Measurements from ENCODE around the gene TPRG1L.

The TPRG1L gene

DNA sequence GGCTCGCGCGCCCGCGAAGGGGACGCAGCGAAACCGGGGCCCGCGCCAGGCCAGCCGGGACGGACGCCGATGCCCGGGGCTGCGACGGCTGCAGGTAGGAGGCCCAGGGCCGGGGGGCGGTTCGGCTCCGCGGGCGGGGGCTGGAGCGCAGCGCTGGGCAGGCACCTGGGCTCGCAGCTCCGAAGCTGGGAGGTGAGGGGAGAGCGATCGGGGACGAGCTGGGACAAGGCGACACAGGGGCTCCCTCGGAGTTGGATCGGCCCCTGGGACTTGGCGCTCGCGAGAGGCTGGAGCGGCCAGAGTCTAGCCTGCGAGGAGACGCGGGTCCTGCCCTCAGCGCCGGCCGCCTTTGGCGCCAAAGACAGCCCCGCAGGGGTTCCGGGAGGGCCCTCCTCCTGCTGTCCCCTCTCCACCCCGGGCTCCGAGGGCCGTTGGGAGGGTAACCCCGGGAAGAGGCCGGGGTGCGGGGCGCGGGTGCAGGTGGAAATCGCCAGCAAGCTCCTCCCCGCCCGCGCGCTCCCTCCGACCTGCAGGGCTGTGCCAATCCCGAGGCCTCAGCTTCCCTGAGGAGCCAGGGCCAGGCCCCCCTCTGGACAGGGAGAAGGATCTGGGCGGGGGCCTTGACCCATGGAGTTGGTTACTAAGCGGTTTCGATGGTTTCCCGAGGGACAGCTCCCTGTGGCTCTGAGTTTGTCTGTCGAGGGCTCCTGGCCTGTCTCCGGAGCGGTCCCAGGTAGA, 27.9 kb downstream of the TPRG1L start:
- TF ChIP-seq, protein P1, sequence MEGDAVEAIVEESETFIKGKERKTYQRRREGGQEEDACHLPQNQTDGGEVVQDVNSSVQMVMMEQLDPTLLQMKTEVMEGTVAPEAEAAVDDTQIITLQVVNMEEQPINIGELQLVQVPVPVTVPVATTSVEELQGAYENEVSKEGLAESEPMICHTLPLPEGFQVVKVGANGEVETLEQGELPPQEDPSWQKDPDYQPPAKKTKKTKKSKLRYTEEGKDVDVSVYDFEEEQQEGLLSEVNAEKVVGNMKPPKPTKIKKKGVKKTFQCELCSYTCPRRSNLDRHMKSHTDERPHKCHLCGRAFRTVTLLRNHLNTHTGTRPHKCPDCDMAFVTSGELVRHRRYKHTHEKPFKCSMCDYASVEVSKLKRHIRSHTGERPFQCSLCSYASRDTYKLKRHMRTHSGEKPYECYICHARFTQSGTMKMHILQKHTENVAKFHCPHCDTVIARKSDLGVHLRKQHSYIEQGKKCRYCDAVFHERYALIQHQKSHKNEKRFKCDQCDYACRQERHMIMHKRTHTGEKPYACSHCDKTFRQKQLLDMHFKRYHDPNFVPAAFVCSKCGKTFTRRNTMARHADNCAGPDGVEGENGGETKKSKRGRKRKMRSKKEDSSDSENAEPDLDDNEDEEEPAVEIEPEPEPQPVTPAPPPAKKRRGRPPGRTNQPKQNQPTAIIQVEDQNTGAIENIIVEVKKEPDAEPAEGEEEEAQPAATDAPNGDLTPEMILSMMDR (conservative IDR thresholded peaks at IDR 0.05; ENCODE audit: low read depth, low read length): no peak
- no peak for DNase-seq (ENCODE audit: low read depth)
- no peak overlapping the region for H3K4me3 ChIP-seq (ENCODE audit: low read length)

DNA sequence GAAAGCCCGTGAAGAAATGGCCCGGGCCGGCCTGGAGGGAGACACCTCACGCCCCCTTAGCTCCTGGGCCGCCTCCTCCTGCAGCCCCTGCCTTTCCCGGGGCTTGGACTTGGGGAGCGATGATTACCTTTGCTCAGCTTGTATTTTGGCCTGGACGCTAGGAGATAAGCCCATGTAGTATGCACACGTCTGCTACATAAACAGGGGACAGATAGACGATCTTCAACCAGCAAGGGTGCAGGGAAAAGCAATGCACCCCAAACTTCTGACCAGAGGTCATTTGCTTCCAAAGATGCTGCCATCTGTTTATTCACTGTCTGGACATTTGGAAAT, 28.4 kb downstream of the TPRG1L start:
- no peak overlapping the region for H3K4me3 ChIP-seq (ENCODE audit: low read length)
- TF ChIP-seq, protein P1 (conservative IDR thresholded peaks at IDR 0.05; ENCODE audit: low read depth, low read length): no peak

DNA sequence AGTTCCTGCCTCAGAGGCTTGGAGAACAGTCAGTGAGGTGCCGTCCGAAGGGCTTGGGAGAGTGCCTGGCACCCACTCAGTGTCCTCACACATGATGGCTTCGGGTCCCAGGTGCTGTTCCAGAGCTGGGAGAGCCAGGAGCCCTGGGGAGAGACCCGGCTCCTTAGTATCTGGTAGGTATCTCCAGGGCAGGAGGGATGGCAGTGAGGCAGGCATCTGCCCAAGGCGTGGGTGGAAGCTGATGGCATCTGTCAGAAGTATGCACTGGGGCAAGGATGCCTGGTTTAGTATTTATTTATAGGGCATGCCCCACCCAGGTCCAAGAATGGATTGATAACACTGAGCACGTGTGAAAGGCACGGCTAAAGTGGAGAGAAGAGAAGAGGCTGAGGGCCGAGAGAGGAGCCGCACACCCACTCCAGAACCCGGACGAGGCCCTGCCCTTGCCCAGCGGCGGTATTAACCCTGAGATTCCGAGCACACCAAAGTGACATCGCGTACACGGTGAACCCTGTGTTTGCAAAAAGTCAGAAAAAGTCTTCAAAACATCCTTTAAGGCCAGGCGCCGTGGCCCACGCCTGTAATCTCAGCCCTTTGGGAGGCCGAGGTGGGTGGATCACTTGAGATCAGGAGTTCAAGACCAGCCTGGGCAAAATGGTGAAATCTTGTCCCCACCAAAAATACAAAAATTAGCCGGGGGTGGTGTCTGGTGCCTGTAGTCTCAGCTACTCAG, 29.9 kb downstream of the TPRG1L start:
- no peak overlapping the region for H3K4me3 ChIP-seq (ENCODE audit: low read length)
- TF ChIP-seq, protein P1 (conservative IDR thresholded peaks at IDR 0.05; ENCODE audit: low read depth, low read length): no peak
- DNase-seq (ENCODE audit: low read depth): no peak

More for the DNA sequence above, 28.4 kb downstream of the TPRG1L start:
- no peak for DNase-seq (ENCODE audit: low read depth)

DNA sequence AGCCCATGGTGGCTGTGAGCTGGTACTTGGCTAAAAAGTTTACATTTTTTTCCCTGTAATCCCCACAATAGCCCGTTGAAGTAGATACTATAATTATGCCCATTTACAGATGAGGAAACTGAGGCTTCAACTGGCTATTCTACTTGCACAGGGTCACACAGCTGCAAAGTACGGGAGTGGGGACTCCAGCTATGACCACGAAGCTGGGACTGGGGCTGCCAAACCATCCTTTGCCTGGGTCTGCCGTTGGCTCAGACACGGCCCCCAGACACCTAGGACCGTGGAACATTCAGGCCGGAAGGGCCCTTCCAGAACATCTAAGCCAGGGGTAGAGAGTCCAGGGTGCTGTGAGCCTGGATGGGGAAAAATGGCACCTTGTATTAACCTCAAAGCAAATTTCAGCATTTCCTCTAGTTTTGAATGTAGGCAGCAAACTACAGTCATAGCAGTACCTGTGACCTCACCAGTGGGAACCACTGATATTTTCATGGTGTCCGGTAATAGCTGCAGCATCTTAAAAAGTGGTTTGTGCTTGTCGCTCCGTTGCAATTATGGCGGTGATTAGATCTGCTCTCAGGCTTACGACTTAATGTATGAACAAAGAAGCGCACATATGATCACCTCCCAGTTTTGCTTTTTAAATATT, 31.8 kb downstream of the TPRG1L start:
- H3K4me3 ChIP-seq (ENCODE audit: low read length): no peak overlapping the region
- TF ChIP-seq, protein P1 (conservative IDR thresholded peaks at IDR 0.05; ENCODE audit: low read depth, low read length): no peak

DNA sequence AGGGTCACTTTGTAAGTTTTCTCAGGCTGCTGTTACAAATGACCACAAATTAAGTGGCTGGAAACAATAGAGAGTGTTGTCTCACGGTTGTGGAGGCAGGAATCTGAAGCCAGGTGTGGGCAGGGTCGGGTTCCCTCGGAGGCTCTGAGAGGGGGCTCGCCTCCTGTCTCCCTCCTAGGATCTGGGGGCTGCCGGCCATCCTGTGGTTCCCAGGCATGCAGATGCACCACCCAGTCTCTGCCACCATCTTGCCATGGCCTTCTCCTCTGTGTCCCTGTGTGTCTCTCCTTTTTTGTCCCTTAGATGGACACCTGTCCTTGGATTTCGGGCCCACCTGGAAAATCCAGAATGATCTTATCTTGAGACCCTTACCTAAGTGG, 32.3 kb downstream of the TPRG1L start:
- DNase-seq (ENCODE audit: low read depth): no peak
- TF ChIP-seq, protein P1 (conservative IDR thresholded peaks at IDR 0.05; ENCODE audit: low read depth, low read length): no peak

More for the DNA sequence above, 31.8 kb downstream of the TPRG1L start:
- DNase-seq (ENCODE audit: low read depth): no peak

DNA sequence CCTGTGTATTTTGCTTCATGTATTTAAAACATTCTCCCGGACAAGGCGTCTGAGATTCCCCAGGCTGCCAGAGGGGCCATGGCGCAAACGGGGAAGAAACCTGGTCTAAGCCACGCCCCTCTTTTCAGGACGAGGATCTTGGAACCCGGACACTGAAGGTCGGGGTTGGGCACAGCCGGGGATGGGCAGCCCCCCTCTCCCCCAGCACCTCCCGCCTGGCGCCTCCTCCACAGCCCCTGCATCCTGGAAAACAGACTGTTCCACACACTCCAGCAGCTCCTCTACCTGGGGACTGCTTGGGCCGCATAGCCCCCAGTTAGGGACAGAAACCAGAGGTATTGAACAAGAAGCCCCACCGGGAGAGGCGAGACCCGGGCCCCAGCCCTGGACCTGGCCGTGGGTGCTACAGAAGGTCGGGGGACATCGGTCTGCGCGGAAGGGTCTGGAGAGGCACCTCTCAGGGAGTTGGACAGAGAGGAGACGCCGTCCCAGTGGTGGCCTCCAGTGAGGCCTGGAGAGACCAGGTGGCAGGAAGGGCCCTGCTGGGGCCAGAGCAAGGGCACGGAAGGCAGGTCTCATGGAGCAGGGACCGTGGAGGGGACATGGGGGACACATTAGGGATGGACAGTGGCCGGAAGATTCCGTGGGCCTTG, 32.9 kb downstream of the TPRG1L start:
- H3K4me3 ChIP-seq (ENCODE audit: low read length): no peak overlapping the region
- TF ChIP-seq, protein P1 (conservative IDR thresholded peaks at IDR 0.05; ENCODE audit: low read depth, low read length): no peak
- no peak for DNase-seq (ENCODE audit: low read depth)

More for the DNA sequence above, 32.3 kb downstream of the TPRG1L start:
- H3K4me3 ChIP-seq (ENCODE audit: low read length): no peak overlapping the region

Data from retinal pigment epithelial cell (primary cell).